Endodermal cell (in vitro differentiated cells): ENCODE results near the gene DDX49. TPM values are rescaled to one million over a fixed set of nuclear protein-coding genes. Genes with fewer than 3 reads are reported as not detected.
"Not testable (repeated sequence)": the region's sequence is repeated elsewhere in the genome, so short reads cannot be mapped to it uniquely, and the experiment has no call there.

Source experiments
- DNase-seq: peaks from one replicate; pipeline ENCODE4 v3.0.0-alpha.2; 2017
- H3K27ac ChIP-seq: 2 replicates; pipeline ENCODE4 v1.5.1; 2013; ENCODE audit warnings: mild to moderate bottlenecking, low read depth, low read length, moderate library complexity
- H3K27me3 ChIP-seq: 2 replicates; pipeline ENCODE4 v1.6.1; 2013; ENCODE audit warnings: mild to moderate bottlenecking, low read length, moderate library complexity; ENCODE audit not compliant: insufficient read depth, control insufficient read depth, poor library complexity, severe bottlenecking
- H3K36me3 ChIP-seq: 2 replicates; pipeline ENCODE4 v1.7.0; 2013; ENCODE audit warnings: mild to moderate bottlenecking, low read length, moderate library complexity; ENCODE audit not compliant: control insufficient read depth, insufficient read depth
- H3K4me1 ChIP-seq: one replicate; pipeline ENCODE4 v1.7.0; 2013; ENCODE audit warnings: low read length; ENCODE audit not compliant: control insufficient read depth, insufficient read depth
- H3K4me3 ChIP-seq: 2 replicates; pipeline ENCODE4 v1.5.1; 2013; ENCODE audit warnings: mild to moderate bottlenecking, low read length, moderate library complexity
- H3K9ac ChIP-seq: 2 replicates; pipeline ENCODE4 v1.6.1; 2013; ENCODE audit warnings: mild to moderate bottlenecking, low read length, moderate library complexity; ENCODE audit not compliant: poor library complexity, severe bottlenecking; ENCODE audit errors: extremely low read depth
- H3K9me3 ChIP-seq: 2 replicates; pipeline ENCODE4 v1.6.1; 2013; ENCODE audit warnings: mild to moderate bottlenecking, low read length, moderate library complexity; ENCODE audit not compliant: control insufficient read depth
- H3K27ac Mint-ChIP-seq: 2 replicates; pipeline ENCODE4 v1.8.0; 2020; ENCODE audit warnings: mixed read lengths
- H3K27me3 Mint-ChIP-seq: 2 replicates; pipeline ENCODE4 v1.8.0; 2021; ENCODE audit warnings: mild to moderate bottlenecking, mixed read lengths; ENCODE audit not compliant: insufficient read depth
- H3K36me3 Mint-ChIP-seq: 2 replicates; pipeline ENCODE4 v1.8.0; 2020; ENCODE audit warnings: low read depth, mixed read lengths
- H3K4me1 Mint-ChIP-seq: 2 replicates; pipeline ENCODE4 v1.8.0; 2020; ENCODE audit warnings: mixed read lengths
- H3K4me3 Mint-ChIP-seq: 2 replicates; pipeline ENCODE4 v1.8.0; 2020; ENCODE audit warnings: mild to moderate bottlenecking, moderate library complexity, mixed read lengths
- H3K9me3 Mint-ChIP-seq: 2 replicates; pipeline ENCODE4 v1.8.0; 2020; ENCODE audit warnings: mild to moderate bottlenecking, mixed read lengths
- WGBS, 2 experiments: methylation state at CpG; one replicate each; pipeline versions ENCODE4 v1.1.5 to v1.1.7; 2013; ENCODE audit warnings: missing lambda C conversion rate in 2 of 2, mixed read lengths in 1 of 2; ENCODE audit not compliant: insufficient coverage in 1 of 2, insufficient read length in 1 of 2; 5-methylcytosine and 5-hydroxymethylcytosine counted together
- total RNA-seq, 2 donors: library from RNA; stranded (reverse); fragmentation: NEBNext Ultra II Directional in 1 of 2; extraction: Animal tissue kit (Norgen Biotek cat#: 25700) in 1 of 2; gene quantifications; 2 replicates in 1 of 2; 3 replicates in 1 of 2; pipeline ENCODE4 v1.2.1, GENCODE V29; 2021
- TF ChIP-seq, protein P1 (sequence below): fragments of 200-600 bp; sonication (generic); conservative IDR thresholded peaks from 2 replicates; pipeline ENCODE4 v1.5.0; 2021; ENCODE audit warnings: antibody characterized with exemption, mild to moderate bottlenecking

DDX49 gene
- total RNA-seq, 2 donors from 2014 or later = 30.4 to 37.9 TPM

DNA sequence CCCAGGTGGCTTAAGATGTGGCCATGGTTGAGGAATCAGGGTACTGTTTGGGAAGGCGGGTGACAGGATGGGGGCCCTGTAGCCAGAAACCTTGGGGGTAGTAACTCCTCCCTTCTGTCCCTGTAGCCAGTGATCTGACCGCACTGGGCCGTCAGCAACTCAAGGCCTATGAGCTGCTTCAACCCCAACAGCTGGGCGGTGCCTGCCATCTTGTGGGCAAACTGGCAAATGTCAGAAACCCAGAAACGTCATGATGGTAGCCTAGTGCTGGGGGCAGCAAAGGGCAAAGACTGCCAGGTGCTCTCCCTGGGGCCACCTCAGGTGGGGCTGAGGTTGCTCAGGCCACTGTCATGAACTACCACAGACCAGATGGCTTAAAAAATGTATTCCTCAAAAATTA is 3.9 kb upstream of the DDX49 start:
- H3K27ac Mint-ChIP-seq = peak overlapping the region; percentile 50
- H3K9me3 Mint-ChIP-seq = peaks cover 2% of the 10 kb centered on the region
- WGBS, 2 experiments = 88 to 90% methylated on average over 2 to 5 of the region's 5 CpGs

DNA sequence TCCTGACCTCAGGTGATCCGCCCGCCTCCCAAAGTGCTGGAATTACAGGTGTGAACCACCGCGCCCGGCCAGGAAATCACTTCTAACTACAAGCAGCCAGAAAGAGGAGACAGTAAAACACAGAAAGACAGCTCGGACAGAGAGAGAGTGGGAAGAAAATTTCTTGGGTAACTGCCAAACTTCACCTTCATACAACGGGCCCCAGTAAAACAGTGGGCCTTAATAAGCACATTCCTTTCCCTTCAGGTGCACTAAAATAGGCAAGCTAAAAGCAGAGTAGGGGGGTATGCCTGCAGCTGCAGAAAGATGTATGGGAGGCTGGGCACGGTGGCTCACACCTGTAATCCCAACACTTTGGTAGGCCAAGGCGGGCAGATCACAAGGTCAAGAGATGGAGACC is 1.9 kb upstream of the DDX49 start:
- not testable (repeated sequence) for H3K4me1 ChIP-seq, H3K9me3 Mint-ChIP-seq, H3K9me3 ChIP-seq, H3K27ac ChIP-seq, H3K4me3 ChIP-seq, H3K9ac ChIP-seq, H3K27me3 Mint-ChIP-seq, DNase-seq, H3K27me3 ChIP-seq, H3K4me1 Mint-ChIP-seq
- 100% methylated on average over 3 to 9 of the region's 9 CpGs for WGBS, 2 experiments
- H3K36me3 ChIP-seq = peaks cover 23% of the 10 kb centered on the region
- H3K36me3 Mint-ChIP-seq = peaks cover 28% of the 10 kb centered on the region
- peak overlapping the region; percentile 55 for H3K27ac Mint-ChIP-seq
- H3K4me3 Mint-ChIP-seq = peak overlapping the region; percentile 95

More for the DNA sequence above, 3.9 kb upstream of the DDX49 start:
- peaks cover 4% of the 10 kb centered on the region for H3K4me1 Mint-ChIP-seq
- peaks cover 28% of the 10 kb centered on the region for H3K36me3 Mint-ChIP-seq
- Histone ChIP-seq H3K27ac (no peak overlapping the region), H3K9me3 (no peaks in the 10 kb centered on the region), H3K36me3 (peaks cover 29% of the 10 kb centered on the region), H3K4me1 (no peaks in the 10 kb centered on the region), H3K27me3 (no peaks in the 10 kb centered on the region), H3K4me3 (no peak overlapping the region), H3K9ac (no peak overlapping the region)
- TF ChIP-seq, protein P1, sequence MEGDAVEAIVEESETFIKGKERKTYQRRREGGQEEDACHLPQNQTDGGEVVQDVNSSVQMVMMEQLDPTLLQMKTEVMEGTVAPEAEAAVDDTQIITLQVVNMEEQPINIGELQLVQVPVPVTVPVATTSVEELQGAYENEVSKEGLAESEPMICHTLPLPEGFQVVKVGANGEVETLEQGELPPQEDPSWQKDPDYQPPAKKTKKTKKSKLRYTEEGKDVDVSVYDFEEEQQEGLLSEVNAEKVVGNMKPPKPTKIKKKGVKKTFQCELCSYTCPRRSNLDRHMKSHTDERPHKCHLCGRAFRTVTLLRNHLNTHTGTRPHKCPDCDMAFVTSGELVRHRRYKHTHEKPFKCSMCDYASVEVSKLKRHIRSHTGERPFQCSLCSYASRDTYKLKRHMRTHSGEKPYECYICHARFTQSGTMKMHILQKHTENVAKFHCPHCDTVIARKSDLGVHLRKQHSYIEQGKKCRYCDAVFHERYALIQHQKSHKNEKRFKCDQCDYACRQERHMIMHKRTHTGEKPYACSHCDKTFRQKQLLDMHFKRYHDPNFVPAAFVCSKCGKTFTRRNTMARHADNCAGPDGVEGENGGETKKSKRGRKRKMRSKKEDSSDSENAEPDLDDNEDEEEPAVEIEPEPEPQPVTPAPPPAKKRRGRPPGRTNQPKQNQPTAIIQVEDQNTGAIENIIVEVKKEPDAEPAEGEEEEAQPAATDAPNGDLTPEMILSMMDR = peak; percentile 71
- DNase-seq = peak; percentile 87
- no peaks in the 10 kb centered on the region for H3K27me3 Mint-ChIP-seq
- H3K4me3 Mint-ChIP-seq = no peak overlapping the region

DNA sequence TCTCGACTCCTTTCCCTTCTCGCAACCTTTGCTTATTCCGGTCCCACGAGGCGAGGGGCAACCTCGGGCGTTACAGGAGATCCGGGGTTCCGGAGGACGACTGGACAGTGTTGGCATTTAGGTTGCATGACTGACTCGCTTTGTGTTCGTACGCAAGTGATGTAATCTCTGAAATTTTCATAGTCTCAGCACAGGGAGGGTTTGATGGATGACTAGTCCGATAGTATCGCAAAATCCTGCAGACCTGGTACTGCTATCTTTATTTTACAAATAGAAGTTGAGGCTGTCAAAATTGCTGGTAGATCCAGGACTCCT is 342 bp downstream of the DDX49 start:
- Mint-ChIP-seq H3K36me3 (peaks cover 35% of the 10 kb centered on the region), H3K27me3 (no peaks in the 10 kb centered on the region), H3K9me3 (no peaks in the 10 kb centered on the region), H3K4me1 (peaks cover 4% of the 10 kb centered on the region), H3K4me3 (peak overlapping the region; percentile 95), H3K27ac (peak overlapping the region; percentile 91)
- Histone ChIP-seq H3K9ac (peak overlapping the region; percentile 75), H3K27ac (no peak overlapping the region), H3K9me3 (no peaks in the 10 kb centered on the region), H3K4me3 (peak overlapping the region; percentile 97), H3K27me3 (no peaks in the 10 kb centered on the region), H3K36me3 (peaks cover 24% of the 10 kb centered on the region), H3K4me1 (no peaks in the 10 kb centered on the region)
- no peak for DNase-seq
- 1 to 4% methylated on average over 13 to 15 of the region's 15 CpGs for WGBS, 2 experiments
- TF ChIP-seq, protein P1 = no peak

DNA sequence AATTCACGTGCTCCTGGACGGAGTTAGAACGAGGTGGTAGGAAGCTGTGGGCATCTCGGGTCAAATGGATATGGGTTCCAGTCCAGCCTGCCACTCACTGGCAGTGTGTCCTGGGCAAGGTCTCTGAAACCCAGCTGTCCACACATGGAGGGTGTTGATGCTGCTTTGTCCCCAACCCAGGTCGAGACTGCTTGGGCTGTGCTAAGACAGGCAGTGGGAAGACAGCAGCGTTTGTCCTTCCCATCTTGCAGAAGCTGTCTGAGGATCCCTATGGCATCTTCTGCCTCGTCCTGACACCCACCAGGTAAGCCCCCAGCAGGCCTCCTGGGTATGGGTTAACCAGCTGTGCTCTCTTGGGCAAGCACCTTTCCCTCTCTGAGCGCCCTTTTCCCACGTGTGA is 885 bp downstream of the DDX49 start:
- TF ChIP-seq, protein P1 = no peak
- Mint-ChIP-seq H3K27ac (peak overlapping the region; percentile 91), H3K4me3 (peak overlapping the region; percentile 95), H3K4me1 (peaks cover 4% of the 10 kb centered on the region), H3K36me3 (peaks cover 31% of the 10 kb centered on the region), H3K27me3 (no peaks in the 10 kb centered on the region), H3K9me3 (no peaks in the 10 kb centered on the region)
- peak overlapping the region; percentile 75 for H3K9ac ChIP-seq
- H3K27me3 ChIP-seq = no peaks in the 10 kb centered on the region
- DNase-seq = no peak
- WGBS, 2 experiments = 77 to 80% methylated on average over 8 to 9 of the region's 9 CpGs
- H3K36me3 ChIP-seq = peaks cover 20% of the 10 kb centered on the region
- peak overlapping the region; percentile 97 for H3K4me3 ChIP-seq
- no peaks in the 10 kb centered on the region for H3K4me1 ChIP-seq
- no peak overlapping the region for H3K27ac ChIP-seq
- H3K9me3 ChIP-seq = no peaks in the 10 kb centered on the region
